ENCODE results near the gene NRP1. TPM values are rescaled to one million over a fixed set of nuclear protein-coding genes. Genes with fewer than 3 reads are reported as not detected.

NRP1 gene
- polyA plus RNA-seq, 4 donors = 2.5 to 22.0 (median 12.3) TPM

DNA sequence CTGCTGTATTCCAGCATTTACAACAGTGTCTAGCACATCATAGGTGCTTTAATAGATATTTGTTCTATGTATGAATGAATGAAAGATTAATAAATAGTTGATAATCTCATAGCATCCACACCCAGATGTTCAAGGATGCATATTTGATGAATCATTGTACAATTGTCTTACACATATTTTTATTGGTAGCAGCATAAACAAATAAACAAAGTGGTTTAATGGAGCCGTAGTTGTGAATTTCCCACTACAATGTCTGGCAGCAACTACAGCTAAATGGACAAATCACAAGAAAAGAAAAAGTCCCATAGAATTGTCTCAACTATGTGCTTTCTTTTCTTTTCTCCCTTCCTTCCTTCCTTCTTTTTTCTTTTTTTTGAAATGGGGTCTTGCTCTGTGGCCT is 150.8 kb downstream of the NRP1 start:
- FAIRE-seq = no peak
- H3K27me3 ChIP-seq (ENCODE audit: control insufficient read depth in 3 of 3, insufficient read depth in 3 of 3, low read length in 3 of 3) = no peaks in the 10 kb centered on the region
- no peak for DNase-seq
- H3K27ac ChIP-seq (ENCODE audit: low read depth in 1 of 3, low read length in 2 of 3) = no peak overlapping the region
- no peaks in the 10 kb centered on the region for H3K4me1 ChIP-seq (ENCODE audit: control insufficient read depth in 3 of 3, insufficient read depth in 2 of 3, low read depth in 1 of 3, low read length in 2 of 3)
- H3K4me3 ChIP-seq (ENCODE audit: low read depth in 1 of 3, low read length in 3 of 3) = no peak overlapping the region
- 51 to 84% (median 81%) methylated on average over 1 of the region's 1 CpG for WGBS, 3 donors
- no peaks in the 10 kb centered on the region for H3K9me3 ChIP-seq (ENCODE audit: control insufficient read depth in 2 of 2, insufficient read depth in 1 of 2, low read depth in 1 of 2, low read length in 1 of 2)
- peaks cover 0 to 5% (median 4%) of the 10 kb centered on the region in 3 donors for H3K36me3 ChIP-seq (ENCODE audit: control insufficient read depth in 3 of 3, insufficient read depth in 2 of 3, low read depth in 1 of 3, low read length in 3 of 3)

DNA sequence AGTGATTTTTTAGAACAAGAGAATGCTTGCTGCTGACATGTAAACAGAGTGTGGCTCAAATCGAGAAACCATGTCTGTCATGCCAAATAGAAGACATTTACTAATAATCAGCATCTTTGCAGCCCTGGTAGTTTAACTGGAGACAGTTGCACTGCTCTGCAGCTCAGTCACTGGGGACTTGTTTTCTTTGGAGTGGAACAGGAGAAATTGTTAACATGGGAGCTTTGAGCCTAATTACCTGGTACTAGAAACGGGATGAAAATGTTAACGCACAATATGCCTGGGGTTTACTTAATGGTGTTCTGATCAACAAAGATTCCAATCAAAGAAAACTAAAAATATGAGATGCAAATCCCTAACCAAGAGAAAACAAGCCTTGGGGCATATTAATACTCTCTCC is 153.5 kb downstream of the NRP1 start:
- Histone ChIP-seq H3K27me3 (ENCODE audit: control insufficient read depth in 3 of 3, insufficient read depth in 3 of 3, low read length in 3 of 3) (no peaks in the 10 kb centered on the region), H3K4me1 (ENCODE audit: control insufficient read depth in 3 of 3, insufficient read depth in 2 of 3, low read depth in 1 of 3, low read length in 2 of 3) (no peaks in the 10 kb centered on the region), H3K9me3 (ENCODE audit: control insufficient read depth in 2 of 2, insufficient read depth in 1 of 2, low read depth in 1 of 2, low read length in 1 of 2) (no peaks in the 10 kb centered on the region), H3K36me3 (ENCODE audit: control insufficient read depth in 3 of 3, insufficient read depth in 2 of 3, low read depth in 1 of 3, low read length in 3 of 3) (peaks cover 0 to 5% (median 4%) of the 10 kb centered on the region in 3 donors), H3K27ac (ENCODE audit: low read depth in 1 of 3, low read length in 2 of 3) (no peak overlapping the region), H3K4me3 (ENCODE audit: low read depth in 1 of 3, low read length in 3 of 3) (no peak overlapping the region)
- FAIRE-seq = no peak
- 74 to 85% (median 76%) methylated on average over 3 of the region's 3 CpGs for WGBS, 3 donors
- DNase-seq = no peak

DNA sequence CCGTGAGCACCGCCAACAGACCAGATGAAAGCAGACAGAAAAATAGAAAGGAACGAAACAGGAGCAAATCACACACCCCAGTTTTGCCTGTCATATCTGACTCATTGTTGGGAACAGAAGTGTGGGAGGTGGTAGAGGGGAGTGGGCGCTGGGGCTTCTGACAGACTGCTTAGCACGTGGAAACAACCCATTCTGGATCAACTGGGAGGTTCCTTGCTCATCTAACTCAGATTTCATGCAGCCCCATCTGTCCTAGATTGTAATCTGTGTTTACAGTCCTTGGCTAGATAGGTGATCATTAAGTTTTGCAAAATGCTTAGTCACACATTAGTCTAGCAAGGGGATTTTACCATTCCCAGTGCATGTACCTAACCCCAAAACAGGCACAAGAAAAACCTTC is 154.1 kb downstream of the NRP1 start:
- FAIRE-seq (no peak), DNase-seq (no peak)
- H3K36me3 ChIP-seq (ENCODE audit: control insufficient read depth in 3 of 3, insufficient read depth in 2 of 3, low read depth in 1 of 3, low read length in 3 of 3) = peaks cover 0 to 5% (median 4%) of the 10 kb centered on the region in 3 donors
- H3K27me3 ChIP-seq (ENCODE audit: control insufficient read depth in 3 of 3, insufficient read depth in 3 of 3, low read length in 3 of 3) = no peaks in the 10 kb centered on the region
- H3K4me1 ChIP-seq (ENCODE audit: control insufficient read depth in 3 of 3, insufficient read depth in 2 of 3, low read depth in 1 of 3, low read length in 2 of 3) = no peaks in the 10 kb centered on the region
- H3K9me3 ChIP-seq (ENCODE audit: control insufficient read depth in 2 of 2, insufficient read depth in 1 of 2, low read depth in 1 of 2, low read length in 1 of 2) = no peaks in the 10 kb centered on the region
- H3K27ac ChIP-seq (ENCODE audit: low read depth in 1 of 3, low read length in 2 of 3) = no peak overlapping the region
- WGBS, 3 donors = 80 to 87% (median 81%) methylated on average over 5 of the region's 5 CpGs
- no peak overlapping the region for H3K4me3 ChIP-seq (ENCODE audit: low read depth in 1 of 3, low read length in 3 of 3)

DNA sequence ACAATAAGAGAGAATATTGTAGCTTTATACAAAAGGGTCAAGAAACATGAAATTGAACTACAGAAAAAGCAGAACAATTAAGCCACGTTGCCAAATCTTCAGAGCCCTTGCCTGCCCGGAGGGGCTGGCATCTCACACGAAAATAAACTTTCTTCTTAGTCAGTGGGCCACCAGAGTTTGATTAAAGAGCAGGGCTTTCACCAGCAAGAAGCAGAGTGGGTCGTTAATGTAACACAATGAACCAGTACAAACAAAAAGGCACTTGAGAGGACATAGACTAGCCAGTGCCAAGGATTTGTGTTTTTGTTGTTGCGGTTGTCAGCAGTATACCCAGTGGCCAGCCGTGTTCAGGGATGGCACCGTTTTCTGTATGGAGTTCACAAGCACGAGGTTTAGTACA is 155.4 kb downstream of the NRP1 start:
- no peaks in the 10 kb centered on the region for H3K27me3 ChIP-seq (ENCODE audit: control insufficient read depth in 3 of 3, insufficient read depth in 3 of 3, low read length in 3 of 3)
- FAIRE-seq (no peak), DNase-seq (no peak)
- no peak overlapping the region for H3K27ac ChIP-seq (ENCODE audit: low read depth in 1 of 3, low read length in 2 of 3)
- H3K9me3 ChIP-seq (ENCODE audit: control insufficient read depth in 2 of 2, insufficient read depth in 1 of 2, low read depth in 1 of 2, low read length in 1 of 2) = no peaks in the 10 kb centered on the region
- H3K36me3 ChIP-seq (ENCODE audit: control insufficient read depth in 3 of 3, insufficient read depth in 2 of 3, low read depth in 1 of 3, low read length in 3 of 3) = peaks cover 0 to 5% (median 4%) of the 10 kb centered on the region in 3 donors
- H3K4me1 ChIP-seq (ENCODE audit: control insufficient read depth in 3 of 3, insufficient read depth in 2 of 3, low read depth in 1 of 3, low read length in 2 of 3) = no peaks in the 10 kb centered on the region
- 66 to 81% (median 71%) methylated on average over 8 of the region's 8 CpGs for WGBS, 3 donors
- no peak overlapping the region for H3K4me3 ChIP-seq (ENCODE audit: low read depth in 1 of 3, low read length in 3 of 3)

DNA sequence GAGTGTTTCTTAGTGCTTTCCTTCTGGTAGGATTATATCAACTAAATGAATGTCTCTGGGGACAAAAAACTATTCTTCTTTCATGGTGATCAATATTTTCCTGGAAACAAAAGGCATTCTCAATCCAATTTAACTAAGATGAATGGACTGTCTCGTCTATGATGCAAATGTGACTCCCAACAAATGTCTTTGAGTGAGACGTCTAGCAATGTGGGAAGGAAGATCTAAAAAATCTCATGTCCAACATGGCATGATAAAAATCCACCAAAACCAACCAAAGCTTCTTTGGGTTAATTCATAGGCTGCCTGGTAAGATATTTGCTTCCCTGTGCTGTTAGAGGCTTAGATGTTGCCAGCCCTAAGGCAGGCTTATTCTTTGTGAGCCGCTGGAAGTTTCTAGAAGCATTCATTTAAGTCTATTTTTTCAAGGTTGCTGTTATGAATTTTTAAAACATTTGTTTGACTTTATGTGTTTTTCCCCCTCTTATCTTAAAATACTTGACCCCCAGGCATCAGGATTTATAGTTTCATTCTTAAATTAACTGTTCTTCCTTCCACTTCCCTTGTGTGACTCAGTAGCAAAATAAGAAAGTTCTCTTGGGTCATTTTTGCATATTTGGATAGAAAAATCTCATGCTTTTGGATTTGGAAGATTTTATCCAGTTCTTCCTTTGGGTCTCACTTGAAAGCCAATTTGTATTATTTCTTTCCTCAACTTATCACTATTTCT is 156.3 kb downstream of the NRP1 start:
- DNase-seq = no peak
- Histone ChIP-seq H3K27me3 (ENCODE audit: control insufficient read depth in 3 of 3, insufficient read depth in 3 of 3, low read length in 3 of 3) (no peaks in the 10 kb centered on the region), H3K4me3 (ENCODE audit: low read depth in 1 of 3, low read length in 3 of 3) (no peak overlapping the region), H3K27ac (ENCODE audit: low read depth in 1 of 3, low read length in 2 of 3) (no peak overlapping the region), H3K36me3 (ENCODE audit: control insufficient read depth in 3 of 3, insufficient read depth in 2 of 3, low read depth in 1 of 3, low read length in 3 of 3) (peaks cover 0 to 5% (median 4%) of the 10 kb centered on the region in 3 donors), H3K9me3 (ENCODE audit: control insufficient read depth in 2 of 2, insufficient read depth in 1 of 2, low read depth in 1 of 2, low read length in 1 of 2) (no peaks in the 10 kb centered on the region), H3K4me1 (ENCODE audit: control insufficient read depth in 3 of 3, insufficient read depth in 2 of 3, low read depth in 1 of 3, low read length in 2 of 3) (no peaks in the 10 kb centered on the region)
- FAIRE-seq = no peak
- WGBS, 3 donors = 60 to 76% (median 68%) methylated on average over 3 of the region's 3 CpGs

DNA sequence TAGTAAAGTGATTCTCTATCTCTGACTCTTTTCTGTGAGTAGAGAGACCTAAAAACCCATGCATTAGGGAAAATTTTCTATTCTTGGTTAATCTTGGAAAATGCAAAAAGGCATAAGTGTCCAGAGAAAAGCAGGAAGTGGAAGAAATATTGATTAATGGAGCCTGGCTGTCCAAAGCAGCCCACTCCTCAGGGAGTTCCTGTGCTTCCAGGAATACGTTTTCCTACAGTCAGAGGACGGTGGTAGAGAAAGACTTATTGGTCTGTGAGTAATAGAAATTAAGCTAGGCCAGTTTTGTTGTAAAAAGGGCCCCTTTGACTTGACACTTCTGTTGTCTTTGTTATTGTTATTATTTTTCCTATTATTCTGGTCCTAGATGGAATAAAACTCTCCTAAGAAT is 157.8 kb downstream of the NRP1 start:
- DNase-seq (no peak), FAIRE-seq (no peak)
- Histone ChIP-seq H3K27me3 (ENCODE audit: control insufficient read depth in 3 of 3, insufficient read depth in 3 of 3, low read length in 3 of 3) (no peaks in the 10 kb centered on the region), H3K9me3 (ENCODE audit: control insufficient read depth in 2 of 2, insufficient read depth in 1 of 2, low read depth in 1 of 2, low read length in 1 of 2) (no peaks in the 10 kb centered on the region), H3K4me1 (ENCODE audit: control insufficient read depth in 3 of 3, insufficient read depth in 2 of 3, low read depth in 1 of 3, low read length in 2 of 3) (no peaks in the 10 kb centered on the region), H3K4me3 (ENCODE audit: low read depth in 1 of 3, low read length in 3 of 3) (no peak overlapping the region), H3K36me3 (ENCODE audit: control insufficient read depth in 3 of 3, insufficient read depth in 2 of 3, low read depth in 1 of 3, low read length in 3 of 3) (peaks cover 0 to 2% (median 1%) of the 10 kb centered on the region in 3 donors), H3K27ac (ENCODE audit: low read depth in 1 of 3, low read length in 2 of 3) (no peak overlapping the region)
- 71 to 92% (median 81%) methylated on average over 2 of the region's 2 CpGs for WGBS, 3 donors

DNA sequence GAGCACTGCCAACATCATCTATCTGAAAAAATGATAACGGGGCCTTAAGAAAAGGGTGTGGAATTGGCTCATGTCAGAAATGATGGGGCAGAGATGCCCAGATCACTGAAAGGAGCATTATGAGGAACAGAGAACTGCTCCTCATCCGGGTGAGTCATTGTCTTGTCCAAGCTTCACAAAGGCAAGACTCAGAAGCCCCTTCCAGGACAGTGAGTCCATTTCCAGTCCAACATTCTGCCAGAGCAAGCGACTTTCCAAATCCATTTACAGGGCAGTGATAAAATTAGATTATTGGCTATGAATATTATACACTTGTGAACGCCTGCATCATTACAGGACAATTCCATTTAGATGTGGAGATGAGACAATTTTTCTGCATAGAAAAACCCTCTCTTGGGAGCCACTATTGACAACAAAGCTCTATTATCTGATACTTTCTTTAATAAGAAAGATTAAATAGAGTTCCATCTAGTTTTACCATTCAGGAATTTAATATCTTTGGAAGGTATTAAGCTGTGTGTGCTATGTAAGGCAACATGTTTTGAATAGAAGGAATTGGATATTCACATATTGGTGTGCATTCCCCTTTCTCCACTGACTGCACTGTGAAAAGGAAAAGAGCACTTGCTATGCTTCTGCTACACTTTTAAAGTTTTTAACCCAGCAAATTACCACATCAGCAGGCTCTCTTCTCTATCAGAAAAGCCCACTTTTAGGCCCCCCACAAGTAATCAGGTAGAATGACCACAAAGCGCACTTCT is 159.6 kb downstream of the NRP1 start:
- 68 to 82% (median 79%) methylated on average over 5 of the region's 5 CpGs for WGBS, 3 donors
- FAIRE-seq = no peak
- Histone ChIP-seq H3K9me3 (ENCODE audit: control insufficient read depth in 2 of 2, insufficient read depth in 1 of 2, low read depth in 1 of 2, low read length in 1 of 2) (no peaks in the 10 kb centered on the region), H3K27me3 (ENCODE audit: control insufficient read depth in 3 of 3, insufficient read depth in 3 of 3, low read length in 3 of 3) (no peaks in the 10 kb centered on the region), H3K36me3 (ENCODE audit: control insufficient read depth in 3 of 3, insufficient read depth in 2 of 3, low read depth in 1 of 3, low read length in 3 of 3) (no peaks in the 10 kb centered on the region), H3K4me1 (ENCODE audit: control insufficient read depth in 3 of 3, insufficient read depth in 2 of 3, low read depth in 1 of 3, low read length in 2 of 3) (no peaks in the 10 kb centered on the region), H3K4me3 (ENCODE audit: low read depth in 1 of 3, low read length in 3 of 3) (no peak overlapping the region), H3K27ac (ENCODE audit: low read depth in 1 of 3, low read length in 2 of 3) (no peak overlapping the region)
- DNase-seq = no peak

DNA sequence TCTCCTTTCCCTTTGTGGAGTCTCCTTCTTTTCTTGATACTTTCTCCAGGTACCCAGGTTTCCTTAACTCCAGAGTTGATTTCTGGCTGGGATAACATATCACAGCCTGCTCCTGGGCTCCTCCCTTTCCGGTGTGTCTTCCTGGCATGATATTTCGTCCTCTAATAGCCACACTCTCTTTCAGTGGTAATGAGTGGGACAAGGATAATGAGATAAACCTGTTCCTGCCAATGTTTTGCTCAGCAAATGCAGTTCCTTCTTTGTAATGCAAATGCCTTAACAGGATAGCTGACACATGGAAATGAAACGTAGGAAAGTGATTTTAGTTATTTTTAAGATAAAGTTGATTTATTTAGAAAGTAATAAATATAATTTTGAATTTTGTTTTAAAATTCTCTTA is 168.6 kb downstream of the NRP1 start:
- no peaks in the 10 kb centered on the region for H3K4me1 ChIP-seq (ENCODE audit: control insufficient read depth in 3 of 3, insufficient read depth in 2 of 3, low read depth in 1 of 3, low read length in 2 of 3)
- H3K36me3 ChIP-seq (ENCODE audit: control insufficient read depth in 3 of 3, insufficient read depth in 2 of 3, low read depth in 1 of 3, low read length in 3 of 3) = no peaks in the 10 kb centered on the region
- no peak for FAIRE-seq
- no peaks in the 10 kb centered on the region for H3K27me3 ChIP-seq (ENCODE audit: control insufficient read depth in 3 of 3, insufficient read depth in 3 of 3, low read length in 3 of 3)
- 59 to 68% (median 66%) methylated on average over 3 of the region's 3 CpGs for WGBS, 3 donors
- H3K4me3 ChIP-seq (ENCODE audit: low read depth in 1 of 3, low read length in 3 of 3) = no peak overlapping the region
- no peak overlapping the region for H3K27ac ChIP-seq (ENCODE audit: low read depth in 1 of 3, low read length in 2 of 3)
- DNase-seq = no peak
- no peaks in the 10 kb centered on the region for H3K9me3 ChIP-seq (ENCODE audit: control insufficient read depth in 2 of 2, insufficient read depth in 1 of 2, low read depth in 1 of 2, low read length in 1 of 2)

Data from small intestine (tissue), 7 donors.